CD4-positive, alpha-beta T cell treated with Interferon alpha-2 for 1 hour (primary cell): ENCODE data around the gene TNFAIP6.
"Not testable (repeated sequence)": the region's sequence is repeated elsewhere in the genome, so short reads cannot be mapped to it uniquely, and the experiment has no call there.

Experiments
- DNase-seq, 2 donors: peaks; one replicate each; pipeline ENCODE4 v3.0.0-alpha.2; 2020 to 2022

TNFAIP6 gene

GRCh38 chr2:151357359-151357758 is at the start of gene TNFAIP6:
TNFAIP6 (plus strand) TSS chr2:151357592; CDS start chr2:151357667, 75 bp downstream.
- peak in 1 of 2 donors; percentile 22 for DNase-seq

- not testable (repeated sequence) for DNase-seq
These were observed 47.1 kb upstream of the TNFAIP6 start for GRCh38 chr2:151310313-151310712.

- DNase-seq, result not testable (repeated sequence)
These were observed 45.0 kb upstream of the TNFAIP6 start for GRCh38 chr2:151312440-151312839.

GRCh38 chr2:151315381-151315903 is 42.0 kb upstream of the TNFAIP6 start:
- no peak for DNase-seq

GRCh38 chr2:151325581-151326095 is 31.8 kb upstream of the TNFAIP6 start:
- no peak for DNase-seq

GRCh38 chr2:151326554-151326953 is 30.8 kb upstream of the TNFAIP6 start:
- no peak for DNase-seq

- DNase-seq, result no peak
These were observed 27.4 kb upstream of the TNFAIP6 start for GRCh38 chr2:151329998-151330397.

- no peak for DNase-seq
These were observed 24.3 kb upstream of the TNFAIP6 start for GRCh38 chr2:151333083-151333482.

GRCh38 chr2:151334082-151334815 is 23.1 kb upstream of the TNFAIP6 start:
- DNase-seq, result no peak

- DNase-seq, result no peak
These were observed 20.5 kb upstream of the TNFAIP6 start for GRCh38 chr2:151336863-151337371.

- DNase-seq, result no peak
These were observed 19.7 kb upstream of the TNFAIP6 start for GRCh38 chr2:151337643-151338042.

- no peak for DNase-seq
These were observed 19.3 kb upstream of the TNFAIP6 start for GRCh38 chr2:151338115-151338514.

- no peak for DNase-seq
These were observed 14.3 kb upstream of the TNFAIP6 start for GRCh38 chr2:151343073-151343472.

GRCh38 chr2:151344191-151344590 is 13.2 kb upstream of the TNFAIP6 start:
- DNase-seq, result not testable (repeated sequence)

- no peak for DNase-seq
These were observed 12.5 kb upstream of the TNFAIP6 start for GRCh38 chr2:151344906-151345305.

GRCh38 chr2:151347294-151347693 is 10.1 kb upstream of the TNFAIP6 start:
- DNase-seq, result no peak

GRCh38 chr2:151347906-151348305 is 9.5 kb upstream of the TNFAIP6 start:
- no peak for DNase-seq

GRCh38 chr2:151350579-151351195 is 6.7 kb upstream of the TNFAIP6 start:
- DNase-seq, result no peak

- DNase-seq, result no peak
These were observed 3.4 kb upstream of the TNFAIP6 start for GRCh38 chr2:151353995-151354394.

- no peak for DNase-seq
These were observed 2.6 kb upstream of the TNFAIP6 start for GRCh38 chr2:151354807-151355206.

- no peak for DNase-seq
These were observed 976 bp downstream of the TNFAIP6 start for GRCh38 chr2:151358166-151358970.

GRCh38 chr2:151359768-151360461 is 2.5 kb downstream of the TNFAIP6 start:
- no peak for DNase-seq
